ENCODE data around the gene RAD51B. TPM values are rescaled to one million over a fixed set of nuclear protein-coding genes. Genes with fewer than 3 reads are reported as not detected.

Gene RAD51B
- total RNA-seq, 1 experiment from 2014 or later: 16.7 TPM

DNA sequence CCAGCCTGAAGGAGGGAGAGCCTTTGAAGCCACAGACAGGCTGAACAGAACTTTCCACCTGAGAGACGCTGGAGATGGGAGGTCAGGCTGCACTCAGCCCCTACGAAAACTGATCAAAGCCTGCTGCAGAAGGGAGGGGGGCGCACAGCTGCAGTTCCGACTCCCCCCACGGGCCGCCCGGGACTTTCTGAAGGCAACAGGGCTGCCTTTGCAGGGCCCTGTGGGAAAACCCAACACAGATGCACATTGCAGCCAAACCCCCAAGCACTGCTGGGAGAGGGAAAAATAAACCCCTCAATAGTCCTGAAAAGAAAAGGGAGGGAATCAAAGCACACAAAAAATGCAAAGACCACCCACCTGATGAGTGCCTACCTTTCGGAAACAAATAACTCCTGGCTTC lies 682.7 kb downstream of the RAD51B start:
- Histone ChIP-seq H3K4me1 (ENCODE audit: insufficient read depth, low read length) (peaks cover 5% of the 10 kb centered on the region; the same call in 1 of the 2 replicates), H3K56ac (ENCODE audit: insufficient read length, low read depth, low read length) (no peak overlapping the region), H2AFZ (ENCODE audit: low read length) (no peak overlapping the region), H2BK20ac (ENCODE audit: low read depth, low read length, poor library complexity, severe bottlenecking) (no peak overlapping the region), H4K20me1 (ENCODE audit: control insufficient read depth, insufficient read depth, insufficient read length) (no peaks in the 10 kb centered on the region), H3K4ac (ENCODE audit: low read depth, low read length) (no peak overlapping the region), H4K91ac (ENCODE audit: insufficient read length, low read depth, low read length) (no peak overlapping the region), H4K5ac (ENCODE audit: insufficient read length, low read depth, low read length) (no peak overlapping the region), H3K9me3 (ENCODE audit: control insufficient read depth, low read depth, low read length) (no peaks in the 10 kb centered on the region), H3K79me2 (ENCODE audit: insufficient read depth, low read length) (no peaks in the 10 kb centered on the region), H3K23ac (ENCODE audit: insufficient read length, low read depth, low read length) (no peak overlapping the region), H2BK15ac (ENCODE audit: low read depth, low read length) (no peak overlapping the region), H2BK5ac (ENCODE audit: insufficient read length, low read length) (no peak overlapping the region), H2BK12ac (ENCODE audit: insufficient read length, low read depth, low read length) (no peak overlapping the region), H3K79me1 (ENCODE audit: insufficient read depth, low read depth, low read length, poor library complexity, severe bottlenecking) (no peaks in the 10 kb centered on the region), H3K4me2 (ENCODE audit: insufficient read depth, insufficient read length, low read length) (no peak overlapping the region), H3T11ph (ENCODE audit: low read length) (no peak overlapping the region), H3K14ac (ENCODE audit: insufficient read depth, low read length) (no peak overlapping the region), H3K9ac (ENCODE audit: extremely low read depth, insufficient read length, low read length) (no peak overlapping the region), H2BK120ac (ENCODE audit: low read depth, low read length, poor library complexity, severe bottlenecking) (no peak overlapping the region), H3K23me2 (ENCODE audit: insufficient read length, low read depth, low read length, poor library complexity, severe bottlenecking) (no peaks in the 10 kb centered on the region), H2AK5ac (ENCODE audit: insufficient read length, low read length) (no peak overlapping the region), H3K27me3 (ENCODE audit: insufficient read depth, low read length) (no peaks in the 10 kb centered on the region), H4K8ac (replicated peaks; ENCODE audit: insufficient read length, low read depth, low read length) (no peak overlapping the region), H3K27ac (ENCODE audit: insufficient read length, low read depth, low read length) (no peak overlapping the region), H3K18ac (ENCODE audit: insufficient read length, low read depth, low read length) (no peak overlapping the region)
- Mint-ChIP-seq H3K9me3 (no peaks in the 10 kb centered on the region), H3K27me3 (ENCODE audit: low read depth) (0 out of 2 replicates have a peak, but pooled peaks cover 1% of the 10 kb centered on the region), H3K36me3 (ENCODE audit: insufficient read depth in 1 of 3, low read depth in 3 of 3) (peaks cover 0 to 2% (median 0%) of the 10 kb centered on the region in 3 experiments; a peak in 2 of 7 replicates), H3K27ac (peak overlapping the region in 1 of 3 experiments; percentile 13; a peak in 1 of 7 replicates), H3K4me1 (peaks cover 38 to 45% of the 10 kb centered on the region in 2 experiments), H3K4me3 (no peak overlapping the region)
- no CpG with 5 or more reads among the region's 8 CpGs for WGBS (ENCODE audit: extremely low coverage, insufficient read length, low lambda C conversion rate)
- TF ChIP-seq, protein P1, sequence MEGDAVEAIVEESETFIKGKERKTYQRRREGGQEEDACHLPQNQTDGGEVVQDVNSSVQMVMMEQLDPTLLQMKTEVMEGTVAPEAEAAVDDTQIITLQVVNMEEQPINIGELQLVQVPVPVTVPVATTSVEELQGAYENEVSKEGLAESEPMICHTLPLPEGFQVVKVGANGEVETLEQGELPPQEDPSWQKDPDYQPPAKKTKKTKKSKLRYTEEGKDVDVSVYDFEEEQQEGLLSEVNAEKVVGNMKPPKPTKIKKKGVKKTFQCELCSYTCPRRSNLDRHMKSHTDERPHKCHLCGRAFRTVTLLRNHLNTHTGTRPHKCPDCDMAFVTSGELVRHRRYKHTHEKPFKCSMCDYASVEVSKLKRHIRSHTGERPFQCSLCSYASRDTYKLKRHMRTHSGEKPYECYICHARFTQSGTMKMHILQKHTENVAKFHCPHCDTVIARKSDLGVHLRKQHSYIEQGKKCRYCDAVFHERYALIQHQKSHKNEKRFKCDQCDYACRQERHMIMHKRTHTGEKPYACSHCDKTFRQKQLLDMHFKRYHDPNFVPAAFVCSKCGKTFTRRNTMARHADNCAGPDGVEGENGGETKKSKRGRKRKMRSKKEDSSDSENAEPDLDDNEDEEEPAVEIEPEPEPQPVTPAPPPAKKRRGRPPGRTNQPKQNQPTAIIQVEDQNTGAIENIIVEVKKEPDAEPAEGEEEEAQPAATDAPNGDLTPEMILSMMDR (conservative IDR thresholded peaks at IDR 0.05): no peak
- no peak for DNase-seq
